Mesangial cell (primary cell): ENCODE measurements around the gene SNAP29. TPM values are rescaled to one million over a fixed set of nuclear protein-coding genes. Genes with fewer than 3 reads are reported as not detected.

Experiments
- total RNA-seq: library from RNA; depleted of rRNA; stranded (reverse); fragments of >200 nt; gene quantifications from 2 replicates; pipeline ENCODE4 v1.2.3, GENCODE V29; 2015

The SNAP29 gene
- 10.9 and 14.3 TPM in 2 replicates for total RNA-seq

DNA sequence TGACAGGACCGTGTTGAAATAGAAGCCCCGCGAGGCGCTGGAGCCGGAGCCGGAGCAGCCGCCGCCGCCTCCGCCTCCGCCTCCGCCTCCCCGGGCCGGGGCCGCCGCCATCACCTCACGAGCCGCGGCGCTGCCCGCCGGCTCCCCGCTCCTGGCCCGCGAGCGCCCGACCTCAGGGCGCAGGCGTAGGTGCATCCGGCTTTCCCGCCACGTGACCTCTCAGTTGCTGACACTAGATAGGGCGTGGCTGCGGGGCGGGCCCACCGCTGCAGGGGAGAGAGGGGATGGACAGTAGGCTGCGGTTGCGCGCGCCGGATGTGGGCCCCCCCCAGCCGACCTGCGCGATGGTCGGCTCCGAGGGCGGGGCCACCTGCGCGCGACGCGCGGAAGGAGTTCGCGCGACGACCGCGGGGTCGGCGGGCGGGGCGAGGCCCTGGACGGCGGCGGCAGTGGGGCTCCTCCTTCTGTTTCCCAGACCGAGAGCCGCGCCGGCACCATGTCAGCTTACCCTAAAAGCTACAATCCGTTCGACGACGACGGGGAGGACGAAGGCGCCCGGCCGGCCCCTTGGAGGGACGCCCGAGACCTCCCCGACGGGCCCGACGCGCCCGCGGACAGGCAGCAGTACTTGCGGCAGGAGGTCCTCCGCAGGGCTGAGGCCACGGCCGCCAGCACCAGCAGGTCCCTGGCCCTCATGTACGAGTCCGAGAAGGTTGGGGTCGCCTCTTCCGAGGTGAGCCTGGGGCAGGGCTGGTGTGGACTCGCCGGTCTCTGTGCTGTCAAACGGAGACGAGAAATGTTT lies at the start of gene SNAP29, which contains the start of gene PI4KA:
Gene SNAP29, plus strand, starts transcription at position 393 of the 802 bp plus-strand sequence. Its CDS starts 104 bp downstream, at position 497.
Gene PI4KA, minus strand, starts transcription at position 197 of the 802 bp plus-strand sequence. Its CDS starts 86 bp downstream, at position 111.

DNA sequence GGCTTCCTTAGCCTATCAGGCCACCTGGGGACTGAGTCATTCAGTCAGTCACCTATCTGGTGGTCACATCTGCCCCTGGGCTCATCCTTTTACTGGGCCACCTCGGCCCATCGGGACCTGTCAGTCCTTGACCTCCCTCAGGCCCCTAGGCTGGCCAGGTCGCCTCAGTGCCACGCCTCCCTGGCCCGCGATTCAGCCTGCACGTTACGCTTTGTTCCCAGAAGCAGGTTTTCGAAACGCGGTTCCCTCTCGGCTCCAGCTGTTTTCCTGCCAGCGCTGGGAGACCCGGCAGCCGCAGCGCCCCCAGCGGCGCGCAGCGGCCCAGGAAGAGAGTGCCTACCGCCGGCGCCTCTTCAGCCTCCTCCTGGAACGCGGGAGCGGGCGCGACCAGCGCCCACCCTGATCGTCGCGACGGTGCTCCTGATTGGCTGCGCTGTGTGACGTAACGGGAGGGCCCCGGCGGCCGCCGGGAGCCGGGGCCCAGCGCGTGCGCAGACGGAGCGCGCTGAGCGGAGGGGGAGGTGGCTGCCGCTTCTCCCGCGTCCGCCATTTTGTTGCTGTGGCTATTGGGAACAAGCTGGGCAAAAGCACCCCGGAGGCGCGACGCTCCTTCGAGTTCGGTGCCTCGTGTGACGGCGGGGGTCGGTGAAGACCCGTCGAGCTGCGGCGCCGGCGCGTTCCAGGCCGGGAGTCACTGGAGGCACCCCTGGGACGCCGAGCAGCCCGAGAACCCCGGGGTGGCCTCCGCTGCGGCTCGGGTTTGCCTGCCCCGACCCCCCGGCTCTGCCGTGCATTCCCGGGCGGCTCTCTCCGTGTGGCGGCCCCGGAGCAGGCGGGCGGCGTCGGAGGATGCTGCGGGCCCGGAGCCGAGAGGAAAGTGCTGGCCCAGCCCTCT lies 58.4 kb downstream of the SNAP29 start, which contains the start of gene CRKL:
Gene CRKL, plus strand, starts transcription at position 492 of the 895 bp plus-strand sequence. CDS start 528 bp downstream, outside the sequence.

Other genes starting within 250 kb of the SNAP29 start
- gene SERPIND1, start 84.9 kb upstream of the SNAP29 start, total RNA-seq: not detected in 2 replicates
- 54.6 and 63.0 TPM in 2 replicates for gene PI4KA, start 196 bp upstream of the SNAP29 start, total RNA-seq
- 35.4 and 35.6 TPM in 2 replicates for gene CRKL, start 58.4 kb downstream of the SNAP29 start, total RNA-seq
- gene AIFM3, start 108.2 kb downstream of the SNAP29 start, total RNA-seq: 0.25 and 0.49 TPM in 2 replicates
- gene LZTR1, start 123.3 kb downstream of the SNAP29 start, total RNA-seq: 36.2 and 48.3 TPM in 2 replicates
- gene THAP7, start 143.1 kb downstream of the SNAP29 start, total RNA-seq: 35.4 and 36.5 TPM in 2 replicates
- gene P2RX6, start 156.2 kb downstream of the SNAP29 start, total RNA-seq: 0.16 and 0.38 TPM in 2 replicates
- 2.0 TPM in 1 of 2 replicates, not detected in the other for gene SLC7A4, start 173.6 kb downstream of the SNAP29 start, total RNA-seq
- gene LRRC74B, start 186.9 kb downstream of the SNAP29 start, total RNA-seq: not detected in 2 replicates